CD14-positive monocyte (primary cell): ENCODE data around the gene CKS2. TPM values are rescaled to one million over a fixed set of nuclear protein-coding genes. Genes with fewer than 3 reads are reported as not detected.
A peak's percentile ranks its signal among the peaks of the same experiment; 100 is the strongest.

Experiments
- DNase-seq, 3 donors: peaks; one replicate each; pipeline ENCODE4 v3.0.0-alpha.2; 2011 to 2022
- H2AFZ ChIP-seq: 2 replicates; pipeline ENCODE4 v1.6.0; 2012; ENCODE audit warnings: mild to moderate bottlenecking, low read depth, low read length, inconsistent platforms; ENCODE audit not compliant: insufficient read depth, poor library complexity, severe bottlenecking
- H3K27ac ChIP-seq, 2 donors: 1 replicate in 1 of 2; 2 replicates in 1 of 2; pipeline ENCODE4 v1.5.1; 2012 to 2013; ENCODE audit warnings: low read length in 2 of 2, control low read depth in 1 of 2, inconsistent platforms in 1 of 2, low read depth in 1 of 2, mild to moderate bottlenecking in 1 of 2
- H3K27me3 ChIP-seq, 2 donors: one replicate each; pipeline versions ENCODE4 v1.6.0 to v1.6.1; 2011 to 2013; ENCODE audit warnings: low read length in 2 of 2; ENCODE audit not compliant: control insufficient read depth in 2 of 2, insufficient read depth in 2 of 2
- H3K36me3 ChIP-seq, 2 donors: replicated peaks in 1 of 2; 1 replicate in 1 of 2; 2 replicates in 1 of 2; pipeline versions ENCODE4 v1.5.1 to v1.6.1; 2012 to 2013; ENCODE audit warnings: low read length in 2 of 2, control low read depth in 1 of 2, inconsistent platforms in 1 of 2, mild to moderate bottlenecking in 1 of 2; ENCODE audit not compliant: insufficient read depth in 2 of 2, control insufficient read depth in 1 of 2
- H3K4me1 ChIP-seq, 2 donors: 1 replicate in 1 of 2; 2 replicates in 1 of 2; pipeline versions ENCODE4 v1.5.1 to v1.6.1; 2012 to 2013; ENCODE audit warnings: low read length in 2 of 2, control low read depth in 1 of 2, inconsistent platforms in 1 of 2, mild to moderate bottlenecking in 1 of 2, moderate library complexity in 1 of 2; ENCODE audit not compliant: insufficient read depth in 2 of 2, control insufficient read depth in 1 of 2
- H3K4me2 ChIP-seq: replicated peaks from 2 replicates; pipeline ENCODE3; 2012; ENCODE audit warnings: low read length, moderate library complexity, mild to moderate bottlenecking; ENCODE audit not compliant: poor library complexity, severe bottlenecking; ENCODE audit errors: extremely low read depth
- H3K4me3 ChIP-seq, 3 experiments: fragments of 200-600 bp in 1 of 3; sonication (generic) in 1 of 3; replicated peaks in 1 of 3; 1 replicate in 2 of 3; 2 replicates in 1 of 3; pipeline ENCODE4 v1.5.1; 2011 to 2013; ENCODE audit warnings: low read length in 3 of 3, mild to moderate bottlenecking in 3 of 3, control low read depth in 2 of 3, low read depth in 2 of 3, inconsistent platforms in 1 of 3, moderate library complexity in 1 of 3
- H3K79me2 ChIP-seq: 2 replicates; pipeline ENCODE4 v1.6.0; 2012; ENCODE audit warnings: mild to moderate bottlenecking, control low read depth, inconsistent platforms, low read length, moderate library complexity; ENCODE audit not compliant: insufficient read depth
- H3K9ac ChIP-seq: 2 replicates; pipeline ENCODE4 v1.6.0; 2017; ENCODE audit warnings: low read length, mild to moderate bottlenecking; ENCODE audit not compliant: insufficient read depth, poor library complexity, severe bottlenecking
- H3K9me3 ChIP-seq, 2 donors: replicated peaks in 1 of 2; 1 replicate in 1 of 2; 2 replicates in 1 of 2; pipeline versions ENCODE4 v1.5.1 to v1.6.1; 2012 to 2013; ENCODE audit warnings: low read length in 2 of 2, control low read depth in 1 of 2; ENCODE audit not compliant: control insufficient read depth in 1 of 2, insufficient read depth in 1 of 2
- H4K20me1 ChIP-seq: 2 replicates; pipeline ENCODE4 v1.6.0; 2012; ENCODE audit warnings: mild to moderate bottlenecking, low read length, control low read depth, moderate library complexity; ENCODE audit not compliant: insufficient read depth
- H3K27ac Mint-ChIP-seq, 7 donors: one replicate each; pipeline ENCODE4 v1.8.0; 2020; ENCODE audit warnings: mild to moderate bottlenecking in 7 of 7, mixed read lengths in 7 of 7, moderate library complexity in 6 of 7, inconsistent platforms in 2 of 7
- H3K27me3 Mint-ChIP-seq, 3 donors: one replicate each; pipeline ENCODE4 v1.8.0; 2021 to 2022; ENCODE audit warnings: low read depth in 3 of 3, mild to moderate bottlenecking in 3 of 3, mixed read lengths in 3 of 3, moderate library complexity in 3 of 3, inconsistent platforms in 1 of 3
- H3K36me3 Mint-ChIP-seq, 2 donors: one replicate each; pipeline ENCODE4 v1.8.0; 2020; ENCODE audit warnings: mixed read lengths in 2 of 2, inconsistent platforms in 1 of 2, mild to moderate bottlenecking in 1 of 2
- H3K4me1 Mint-ChIP-seq: one replicate; pipeline ENCODE4 v1.8.0; 2020; ENCODE audit warnings: mild to moderate bottlenecking, mixed read lengths
- H3K4me3 Mint-ChIP-seq, 2 donors: one replicate each; pipeline ENCODE4 v1.8.0; 2020; ENCODE audit warnings: mild to moderate bottlenecking in 2 of 2, mixed read lengths in 2 of 2, moderate library complexity in 1 of 2
- H3K9me3 Mint-ChIP-seq, 7 donors: one replicate each; pipeline ENCODE4 v1.8.0; 2020 to 2022; ENCODE audit warnings: mixed read lengths in 7 of 7, mild to moderate bottlenecking in 6 of 7, moderate library complexity in 6 of 7, inconsistent platforms in 2 of 7
- CTCF ChIP-seq: fragments of 200-600 bp; IDR thresholded peaks from one replicate; pipeline ENCODE4 v1.8.0; 2022; ENCODE audit warnings: antibody characterized with exemption, mild to moderate bottlenecking
- WGBS: methylation state at CpG from one replicate; pipeline ENCODE4 v1.1.5; 2013; ENCODE audit warnings: missing lambda C conversion rate; ENCODE audit not compliant: insufficient coverage; 5-methylcytosine and 5-hydroxymethylcytosine counted together
- intact Hi-C, 2 donors: fragments of 100-400 bp; cut with micrococcal nuclease; formaldehyde crosslinking; loops; one replicate each; pipeline versions ENCODE4 v1.15.0 to v1.15.1; 2023
- polyA plus RNA-seq, 3 donors: library from polyadenylated mRNA; depleted of rRNA in 1 of 3; unstranded in 2 of 3; stranded (reverse) in 1 of 3; fragments of 300-500 nt in 2 of 3; fragments of >200 nt in 1 of 3; fragmentation: Illumina TruSeq in 2 of 3; gene quantifications; 1 replicate in 2 of 3; 2 replicates in 1 of 3; pipeline ENCODE4 v1.2.3, GENCODE V29; 2012 to 2021

CKS2 gene
- polyA plus RNA-seq, 3 donors, result 12.3 to 142 (median 14.5) TPM

GRCh38 chr9:89363921-89364665 is 53.1 kb downstream of the CKS2 start:
- no peak overlapping the region for H3K4me3 Mint-ChIP-seq
- no peak overlapping the region for H3K27ac ChIP-seq

More at GRCh38 chr9:89363921-89364665, 53.1 kb downstream of the CKS2 start:
- no peaks in the 10 kb centered on the region for H3K9me3 Mint-ChIP-seq
- Histone ChIP-seq H3K9me3 (no peaks in the 10 kb centered on the region), H3K4me1 (no peaks in the 10 kb centered on the region), H3K79me2 (no peaks in the 10 kb centered on the region), H2AFZ (no peak overlapping the region), H4K20me1 (peaks cover 68% of the 10 kb centered on the region), H3K4me2 (no peak overlapping the region), H3K27me3 (no peaks in the 10 kb centered on the region), H3K4me3 (no peak overlapping the region), H3K36me3 (peaks cover 37 to 59% of the 10 kb centered on the region in 2 donors), H3K9ac (no peak overlapping the region)
- peaks cover 38 to 47% of the 10 kb centered on the region in 2 donors for H3K36me3 Mint-ChIP-seq
- no peak overlapping the region for H3K27ac Mint-ChIP-seq
- peaks cover 0 to 3% (median 0%) of the 10 kb centered on the region in 3 donors for H3K27me3 Mint-ChIP-seq
- no peak for TF ChIP-seq CTCF
- 96% methylated on average over 6 of the region's 9 CpGs for WGBS
- peak in 1 of 3 donors; percentile 2 for DNase-seq
- intact Hi-C loops, result no loop called here
- peaks cover 5% of the 10 kb centered on the region for H3K4me1 Mint-ChIP-seq
